Endodermal cell (in vitro differentiated cells): ENCODE results near the gene TFAP2D. TPM values are rescaled to one million over a fixed set of nuclear protein-coding genes. Genes with fewer than 3 reads are reported as not detected.

ENCODE experiments used
- DNase-seq: peaks from one replicate; pipeline ENCODE4 v3.0.0-alpha.2; 2017
- H3K27ac ChIP-seq: 2 replicates; pipeline ENCODE4 v1.5.1; 2013; ENCODE audit warnings: mild to moderate bottlenecking, low read depth, low read length, moderate library complexity
- H3K27me3 ChIP-seq: 2 replicates; pipeline ENCODE4 v1.6.1; 2013; ENCODE audit warnings: mild to moderate bottlenecking, low read length, moderate library complexity; ENCODE audit not compliant: insufficient read depth, control insufficient read depth, poor library complexity, severe bottlenecking
- H3K36me3 ChIP-seq: 2 replicates; pipeline ENCODE4 v1.7.0; 2013; ENCODE audit warnings: mild to moderate bottlenecking, low read length, moderate library complexity; ENCODE audit not compliant: control insufficient read depth, insufficient read depth
- H3K4me1 ChIP-seq: one replicate; pipeline ENCODE4 v1.7.0; 2013; ENCODE audit warnings: low read length; ENCODE audit not compliant: control insufficient read depth, insufficient read depth
- H3K4me3 ChIP-seq: 2 replicates; pipeline ENCODE4 v1.5.1; 2013; ENCODE audit warnings: mild to moderate bottlenecking, low read length, moderate library complexity
- H3K9ac ChIP-seq: 2 replicates; pipeline ENCODE4 v1.6.1; 2013; ENCODE audit warnings: mild to moderate bottlenecking, low read length, moderate library complexity; ENCODE audit not compliant: poor library complexity, severe bottlenecking; ENCODE audit errors: extremely low read depth
- H3K9me3 ChIP-seq: 2 replicates; pipeline ENCODE4 v1.6.1; 2013; ENCODE audit warnings: mild to moderate bottlenecking, low read length, moderate library complexity; ENCODE audit not compliant: control insufficient read depth
- H3K27ac Mint-ChIP-seq: 2 replicates; pipeline ENCODE4 v1.8.0; 2020; ENCODE audit warnings: mixed read lengths
- H3K27me3 Mint-ChIP-seq: 2 replicates; pipeline ENCODE4 v1.8.0; 2021; ENCODE audit warnings: mild to moderate bottlenecking, mixed read lengths; ENCODE audit not compliant: insufficient read depth
- H3K36me3 Mint-ChIP-seq: 2 replicates; pipeline ENCODE4 v1.8.0; 2020; ENCODE audit warnings: low read depth, mixed read lengths
- H3K4me1 Mint-ChIP-seq: 2 replicates; pipeline ENCODE4 v1.8.0; 2020; ENCODE audit warnings: mixed read lengths
- H3K4me3 Mint-ChIP-seq: 2 replicates; pipeline ENCODE4 v1.8.0; 2020; ENCODE audit warnings: mild to moderate bottlenecking, moderate library complexity, mixed read lengths
- H3K9me3 Mint-ChIP-seq: 2 replicates; pipeline ENCODE4 v1.8.0; 2020; ENCODE audit warnings: mild to moderate bottlenecking, mixed read lengths
- WGBS, 2 experiments: methylation state at CpG; one replicate each; pipeline versions ENCODE4 v1.1.5 to v1.1.7; 2013; ENCODE audit warnings: missing lambda C conversion rate in 2 of 2, mixed read lengths in 1 of 2; ENCODE audit not compliant: insufficient coverage in 1 of 2, insufficient read length in 1 of 2; 5-methylcytosine and 5-hydroxymethylcytosine counted together
- total RNA-seq, 2 donors: library from RNA; stranded (reverse); fragmentation: NEBNext Ultra II Directional in 1 of 2; extraction: Animal tissue kit (Norgen Biotek cat#: 25700) in 1 of 2; gene quantifications; 2 replicates in 1 of 2; 3 replicates in 1 of 2; pipeline ENCODE4 v1.2.1, GENCODE V29; 2021
- TF ChIP-seq, protein P1 (sequence below): fragments of 200-600 bp; sonication (generic); conservative IDR thresholded peaks from 2 replicates; pipeline ENCODE4 v1.5.0; 2021; ENCODE audit warnings: antibody characterized with exemption, mild to moderate bottlenecking

Gene TFAP2D
- total RNA-seq, 2 donors from 2014 or later: not detected

DNA sequence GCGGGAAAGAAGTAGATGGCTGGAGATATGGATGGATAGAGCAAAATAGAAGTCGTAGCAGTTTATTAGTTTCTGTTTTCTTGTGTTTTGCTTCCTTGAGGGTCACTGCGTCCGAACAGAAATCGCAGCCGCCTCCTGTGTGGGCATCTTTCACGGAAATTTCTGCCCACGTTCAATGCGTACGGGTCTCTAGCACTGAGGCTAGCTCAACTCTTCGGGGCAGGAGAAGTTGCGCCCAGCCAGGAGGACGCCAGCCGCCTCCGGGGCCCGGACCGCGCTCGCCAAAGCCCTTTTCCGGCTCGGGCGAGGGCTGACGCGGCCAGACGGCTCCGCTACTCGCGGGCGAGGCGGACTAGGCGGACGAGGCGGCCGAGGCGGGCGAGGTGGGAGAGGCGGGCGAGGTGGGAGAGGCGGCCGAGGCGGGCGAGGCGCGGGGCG lies 106.2 kb downstream of the TFAP2D start:
- H3K4me1 ChIP-seq: no peaks in the 10 kb centered on the region
- H3K27ac Mint-ChIP-seq: no peak overlapping the region
- H3K9me3 Mint-ChIP-seq: peaks cover 1% of the 10 kb centered on the region
- H3K27me3 ChIP-seq: peaks cover 100% of the 10 kb centered on the region
- peak overlapping the region; percentile 42 for H3K4me3 Mint-ChIP-seq
- DNase-seq: no peak
- H3K4me3 ChIP-seq: no peak overlapping the region
- no peaks in the 10 kb centered on the region for H3K36me3 ChIP-seq
- H3K27ac ChIP-seq: no peak overlapping the region
- no peaks in the 10 kb centered on the region for H3K36me3 Mint-ChIP-seq
- H3K4me1 Mint-ChIP-seq: peaks cover 31% of the 10 kb centered on the region
- TF ChIP-seq, protein P1, sequence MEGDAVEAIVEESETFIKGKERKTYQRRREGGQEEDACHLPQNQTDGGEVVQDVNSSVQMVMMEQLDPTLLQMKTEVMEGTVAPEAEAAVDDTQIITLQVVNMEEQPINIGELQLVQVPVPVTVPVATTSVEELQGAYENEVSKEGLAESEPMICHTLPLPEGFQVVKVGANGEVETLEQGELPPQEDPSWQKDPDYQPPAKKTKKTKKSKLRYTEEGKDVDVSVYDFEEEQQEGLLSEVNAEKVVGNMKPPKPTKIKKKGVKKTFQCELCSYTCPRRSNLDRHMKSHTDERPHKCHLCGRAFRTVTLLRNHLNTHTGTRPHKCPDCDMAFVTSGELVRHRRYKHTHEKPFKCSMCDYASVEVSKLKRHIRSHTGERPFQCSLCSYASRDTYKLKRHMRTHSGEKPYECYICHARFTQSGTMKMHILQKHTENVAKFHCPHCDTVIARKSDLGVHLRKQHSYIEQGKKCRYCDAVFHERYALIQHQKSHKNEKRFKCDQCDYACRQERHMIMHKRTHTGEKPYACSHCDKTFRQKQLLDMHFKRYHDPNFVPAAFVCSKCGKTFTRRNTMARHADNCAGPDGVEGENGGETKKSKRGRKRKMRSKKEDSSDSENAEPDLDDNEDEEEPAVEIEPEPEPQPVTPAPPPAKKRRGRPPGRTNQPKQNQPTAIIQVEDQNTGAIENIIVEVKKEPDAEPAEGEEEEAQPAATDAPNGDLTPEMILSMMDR: no peak
- no peak overlapping the region for H3K9ac ChIP-seq
- peaks cover 97% of the 10 kb centered on the region for H3K27me3 Mint-ChIP-seq
- no peaks in the 10 kb centered on the region for H3K9me3 ChIP-seq
- 0 to 1% methylated on average over 10 to 45 of the region's 45 CpGs for WGBS, 2 experiments

DNA sequence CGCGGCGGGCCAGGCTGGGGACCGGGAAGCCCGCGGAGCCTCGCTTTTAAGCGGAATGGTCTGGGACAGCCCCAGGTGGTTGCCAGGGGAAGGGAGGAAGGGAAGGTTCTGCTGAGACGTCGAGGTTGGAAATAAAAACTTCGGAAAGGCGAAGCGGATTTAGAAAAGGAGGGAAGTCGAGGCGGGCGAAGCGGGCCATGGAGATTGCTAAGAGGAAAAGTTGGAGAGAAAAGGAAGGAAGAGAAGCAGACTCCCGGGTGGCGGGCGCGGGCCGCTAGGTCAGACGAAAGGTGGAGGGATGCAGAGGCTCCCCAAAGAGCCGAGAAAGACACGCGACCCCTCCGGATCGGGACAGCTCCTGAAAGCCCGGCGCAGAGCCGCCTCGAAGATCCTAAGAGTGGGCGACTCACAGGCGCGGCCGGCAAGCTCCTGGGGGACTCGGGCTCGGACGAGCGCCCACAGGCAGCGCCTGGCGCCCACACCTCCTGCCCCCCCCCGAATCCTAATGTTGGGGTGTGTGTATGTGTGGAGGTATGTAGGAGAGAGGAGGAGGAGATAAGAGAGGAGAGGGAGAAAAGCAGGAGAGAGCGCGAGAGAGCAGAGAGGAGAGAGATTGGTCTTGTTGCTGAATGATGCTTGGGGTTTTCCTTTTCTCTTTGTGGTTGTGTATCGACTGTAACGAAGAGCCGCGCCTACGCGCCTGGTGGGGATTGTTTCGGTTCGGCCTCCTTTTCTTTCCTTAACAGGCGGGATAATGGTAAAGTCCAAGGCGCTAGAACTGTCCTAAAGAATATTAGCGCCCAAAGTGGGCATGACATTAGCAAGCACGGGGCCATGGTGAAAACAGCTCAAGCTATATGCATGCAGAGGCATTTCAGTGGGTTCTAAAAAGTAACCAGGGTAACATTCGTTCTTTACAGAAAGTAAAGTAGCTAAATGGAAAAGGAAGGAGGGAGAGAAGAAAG lies 106.9 kb downstream of the TFAP2D start:
- Histone ChIP-seq H3K27me3 (peaks cover 100% of the 10 kb centered on the region), H3K4me3 (peak overlapping the region; percentile 42), H3K27ac (no peak overlapping the region), H3K9ac (no peak overlapping the region), H3K4me1 (no peaks in the 10 kb centered on the region), H3K36me3 (no peaks in the 10 kb centered on the region), H3K9me3 (no peaks in the 10 kb centered on the region)
- H3K9me3 Mint-ChIP-seq: peaks cover 1% of the 10 kb centered on the region
- peaks cover 36% of the 10 kb centered on the region for H3K4me1 Mint-ChIP-seq
- H3K27ac Mint-ChIP-seq: no peak overlapping the region
- peak overlapping the region; percentile 42 for H3K4me3 Mint-ChIP-seq
- no peaks in the 10 kb centered on the region for H3K36me3 Mint-ChIP-seq
- DNase-seq: peak; percentile 82
- WGBS, 2 experiments: 0 to 1% methylated on average over 21 to 58 of the region's 58 CpGs
- H3K27me3 Mint-ChIP-seq: peaks cover 97% of the 10 kb centered on the region
- TF ChIP-seq, protein P1: no peak

DNA sequence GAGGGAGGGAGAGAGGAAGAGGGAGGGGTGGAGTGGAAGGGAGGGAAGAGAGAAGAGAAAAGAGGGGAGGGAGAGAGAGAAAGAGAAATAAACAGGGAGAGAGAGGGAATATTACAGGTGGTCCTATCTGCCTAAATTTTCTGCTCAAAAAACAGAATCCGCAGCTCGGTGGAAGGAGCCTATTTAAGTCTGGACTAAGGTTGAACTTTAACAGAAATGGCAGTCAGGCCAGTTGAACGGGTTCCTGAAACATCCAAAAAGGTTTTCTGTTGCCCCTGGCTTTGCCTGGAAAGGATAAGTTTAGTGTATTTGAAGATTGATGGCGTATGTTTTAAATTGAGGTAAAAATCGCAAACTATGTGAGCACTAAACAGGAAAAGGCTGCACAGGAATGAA lies 107.5 kb downstream of the TFAP2D start:
- peak overlapping the region; percentile 42 for H3K4me3 Mint-ChIP-seq
- Histone ChIP-seq H3K9me3 (no peaks in the 10 kb centered on the region), H3K9ac (no peak overlapping the region), H3K4me1 (no peaks in the 10 kb centered on the region), H3K27me3 (peaks cover 100% of the 10 kb centered on the region), H3K4me3 (no peak overlapping the region), H3K27ac (no peak overlapping the region), H3K36me3 (no peaks in the 10 kb centered on the region)
- H3K27ac Mint-ChIP-seq: no peak overlapping the region
- H3K36me3 Mint-ChIP-seq: no peaks in the 10 kb centered on the region
- WGBS, 2 experiments: 7% methylated on average over 2 to 5 of the region's 5 CpGs
- peaks cover 43% of the 10 kb centered on the region for H3K4me1 Mint-ChIP-seq
- no peak for DNase-seq
- TF ChIP-seq, protein P1: no peak
- H3K27me3 Mint-ChIP-seq: peaks cover 97% of the 10 kb centered on the region
- H3K9me3 Mint-ChIP-seq: peaks cover 1% of the 10 kb centered on the region
